Heart right ventricle (tissue), 16 donors: ENCODE results near the gene KCNJ10. TPM values are rescaled to one million over a fixed set of nuclear protein-coding genes. Genes with fewer than 3 reads are reported as not detected.

ENCODE experiments used
- ATAC-seq, 8 donors: fragments of 200-7000 bp; cut with Tn5 transposase; one replicate each; pipeline ENCODE4 v1.9.1; 2020; ENCODE audit warnings: mild to moderate bottlenecking in 8 of 8, moderate library complexity in 8 of 8, moderate number of reproducible peaks in 1 of 8
- DNase-seq, 2 donors: peaks; one replicate each; pipeline ENCODE4 v3.0.0-alpha.2; 2020
- H3K27ac ChIP-seq, 10 donors: fragments of 200-600 bp; sonication (generic) in 2 of 10; one replicate each; pipeline versions ENCODE4 v1.5.0 to v1.8.0; 2020 to 2022; ENCODE audit warnings: mild to moderate bottlenecking in 3 of 10
- H3K27me3 ChIP-seq, 7 donors: fragments of 200-600 bp; one replicate each; pipeline ENCODE4 v1.8.0; 2021 to 2022; ENCODE audit warnings: mild to moderate bottlenecking in 2 of 7
- H3K36me3 ChIP-seq, 9 donors: fragments of 200-600 bp; sonication (generic) in 1 of 9; one replicate each; pipeline versions ENCODE4 v1.5.0 to v1.8.0; 2020 to 2022; ENCODE audit warnings: mild to moderate bottlenecking in 2 of 9
- H3K4me1 ChIP-seq, 9 donors: fragments of 200-600 bp; sonication (generic) in 1 of 9; one replicate each; pipeline versions ENCODE4 v1.5.0 to v1.8.0; 2020 to 2022; ENCODE audit warnings: mild to moderate bottlenecking in 4 of 9
- H3K4me3 ChIP-seq, 10 donors: fragments of 200-600 bp; sonication (generic) in 2 of 10; one replicate each; pipeline versions ENCODE4 v1.5.0 to v1.8.0; 2020 to 2022; ENCODE audit warnings: mild to moderate bottlenecking in 7 of 10, moderate library complexity in 2 of 10
- H3K9me3 ChIP-seq, 11 donors: fragments of 200-600 bp in 10 of 11; sonication (generic) in 2 of 11; one replicate each; pipeline versions ENCODE4 v1.5.0 to v1.8.0; 2013 to 2022; ENCODE audit warnings: mild to moderate bottlenecking in 2 of 11, control low read depth in 1 of 11, moderate library complexity in 1 of 11
- WGBS, 2 donors: extraction: QIAGEN DNeasy Blood & Tissue Kit; methylation state at CpG; one replicate each; pipeline ENCODE4 v1.1.7; 2013; ENCODE audit warnings: inconsistent platforms in 1 of 2; 5-methylcytosine and 5-hydroxymethylcytosine counted together
- intact Hi-C, 10 donors: fragments of 100-400 bp; cut with DNase I; formaldehyde crosslinking; loops; one replicate each; pipeline versions ENCODE4 v1.11.1 to v1.14.2; 2022
- polyA plus RNA-seq, 2 donors: library from polyadenylated mRNA; stranded (reverse); fragments of 200-250 nt; gene quantifications; one replicate each; pipeline ENCODE4 v1.2.3, GENCODE V29; 2013
- total RNA-seq, 10 donors: library from RNA; stranded (reverse); fragmentation: NEBNext Ultra II Directional in 3 of 10; extraction: Animal tissue kit (Norgen Biotek cat#: 25700) in 3 of 10; gene quantifications; one replicate each; pipeline versions ENCODE4 v1.2.1 to v1.2.4, GENCODE V29; 2021 to 2023
- TF ChIP-seq, protein P1 (sequence below), 9 donors: fragments of 200-600 bp; sonication (generic) in 2 of 9; IDR thresholded peaks; one replicate each; pipeline versions ENCODE4 v1.5.0 to v1.8.0; 2021 to 2022; ENCODE audit warnings: antibody characterized with exemption in 9 of 9, mild to moderate bottlenecking in 5 of 9, moderate library complexity in 1 of 9
- donor health status: Arrhythmogenic right ventricular cardiomyopathy.
- donor health status: ischemic (EF 13 %, LVEDD 7.1; RV severe dilation, severe dysfunction).
- donor health status: healthy with polysubstance abuse.
- donor health status: DM: no; HTN: yes; CAD: no.
- donor health status: DM: no; HTN: no; CAD: no.
- donor health status: ischemic (EF 25% LVEDD 6.9; RV normal size, moderate dysfunction).
- donor health status: ischemic (EF 25% LVEDD 5.7; RV mildly dilated, moderate dysfunction).
- donor health status: healthy.
- donor health status: DM: yes; HTN: yes; CAD: no.
- donor health status: Ischemic cardiomyopathy.
- donor health status: ischemic (EF 35%, LVEDD 5.7; RV mildly dilated, moderate dysfunction).
- donor health status: nonischemic (EF 11% LVEDD 7.7; RV severe dilation, severe dysfunction).
- donor health status: DM: yes; HTN: yes; CAD: no.
- donor health status: PGD.
- donor health status: ischemic (EF 29% LVEDD 5.4; RV normal size, mild dysfunction).
- donor health status: nonischemic (EF 23%, LVEDD 6.1; RV moderate dilation, normal function).

Gene KCNJ10
- total and polyA plus RNA-seq, 12 donors = 0.09 to 1.9 TPM; not detected in 10

DNA sequence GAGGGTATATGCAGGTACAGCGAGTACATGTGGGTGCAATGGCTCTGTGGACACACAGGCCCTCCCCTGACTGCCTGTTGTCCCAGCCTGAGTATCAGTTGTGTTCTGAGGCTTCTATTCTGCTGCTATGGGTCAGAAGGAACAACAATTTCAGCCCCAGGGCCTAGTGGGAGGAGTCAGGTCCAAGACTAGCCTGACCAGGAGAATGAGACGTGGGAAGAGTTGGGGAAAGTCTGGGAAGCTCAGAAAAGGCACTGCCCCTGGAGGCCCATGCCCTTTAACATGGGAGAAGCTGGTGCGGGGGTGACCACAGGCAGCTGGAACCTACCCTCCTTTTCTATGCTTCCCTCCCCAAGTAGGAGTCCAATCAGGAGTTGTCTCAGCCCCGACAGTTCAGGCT, 20.8 kb upstream of the KCNJ10 start:
- intact Hi-C loops = loop anchor here in 2 of 10 donors (10.0 kb wide), 2 partner anchors 164 to 284 kb away; no protein-coding TSS in a partner anchor
- ATAC-seq (no peak), DNase-seq (no peak)
- Histone ChIP-seq H3K4me1 (peaks cover 0 to 8% (median 0%) of the 10 kb centered on the region in 9 donors), H3K9me3 (no peaks in the 10 kb centered on the region), H3K27me3 (no peaks in the 10 kb centered on the region), H3K4me3 (no peak overlapping the region), H3K36me3 (peaks cover 0 to 62% (median 11%) of the 10 kb centered on the region in 9 donors), H3K27ac (no peak overlapping the region)
- WGBS, 2 donors = 84 to 89% methylated on average over 4 of the region's 4 CpGs
- TF ChIP-seq, protein P1, sequence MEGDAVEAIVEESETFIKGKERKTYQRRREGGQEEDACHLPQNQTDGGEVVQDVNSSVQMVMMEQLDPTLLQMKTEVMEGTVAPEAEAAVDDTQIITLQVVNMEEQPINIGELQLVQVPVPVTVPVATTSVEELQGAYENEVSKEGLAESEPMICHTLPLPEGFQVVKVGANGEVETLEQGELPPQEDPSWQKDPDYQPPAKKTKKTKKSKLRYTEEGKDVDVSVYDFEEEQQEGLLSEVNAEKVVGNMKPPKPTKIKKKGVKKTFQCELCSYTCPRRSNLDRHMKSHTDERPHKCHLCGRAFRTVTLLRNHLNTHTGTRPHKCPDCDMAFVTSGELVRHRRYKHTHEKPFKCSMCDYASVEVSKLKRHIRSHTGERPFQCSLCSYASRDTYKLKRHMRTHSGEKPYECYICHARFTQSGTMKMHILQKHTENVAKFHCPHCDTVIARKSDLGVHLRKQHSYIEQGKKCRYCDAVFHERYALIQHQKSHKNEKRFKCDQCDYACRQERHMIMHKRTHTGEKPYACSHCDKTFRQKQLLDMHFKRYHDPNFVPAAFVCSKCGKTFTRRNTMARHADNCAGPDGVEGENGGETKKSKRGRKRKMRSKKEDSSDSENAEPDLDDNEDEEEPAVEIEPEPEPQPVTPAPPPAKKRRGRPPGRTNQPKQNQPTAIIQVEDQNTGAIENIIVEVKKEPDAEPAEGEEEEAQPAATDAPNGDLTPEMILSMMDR (IDR thresholded peaks at IDR 0.05) = no peak

- no peak overlapping the region for H3K4me3 ChIP-seq
- intact Hi-C loops = loop anchor here in 3 of 10 donors (10.0 kb wide), 2 partner anchors 165 to 285 kb away; no protein-coding TSS in a partner anchor
- DNase-seq (no peak), ATAC-seq (no peak)
- no peaks in the 10 kb centered on the region for H3K9me3 ChIP-seq
- TF ChIP-seq, protein P1 (IDR thresholded peaks at IDR 0.05) = no peak
- 87% methylated on average over 3 of the region's 3 CpGs for WGBS, 2 donors
- H3K27ac ChIP-seq = no peak overlapping the region
- H3K27me3 ChIP-seq = peaks cover 0 to 1% (median 0%) of the 10 kb centered on the region in 7 donors
- peaks cover 0 to 10% (median 0%) of the 10 kb centered on the region in 9 donors for H3K4me1 ChIP-seq
- peaks cover 0 to 57% (median 11%) of the 10 kb centered on the region in 9 donors for H3K36me3 ChIP-seq
Observed at GRCh38 chr1:160089883-160090282, 19.9 kb upstream of the KCNJ10 start.

- ATAC-seq (no peak), DNase-seq (no peak)
- intact Hi-C loops = loop anchor here in 1 of 10 donors (10.0 kb wide), 1 partner anchor 288 kb away; no protein-coding TSS in a partner anchor
- 94% methylated on average over 11 to 12 of the region's 12 CpGs for WGBS, 2 donors
- Histone ChIP-seq H3K27ac (peak overlapping the region in 3 of 10 donors; percentile 69 to 71 (median 70)), H3K36me3 (peaks cover 0 to 30% (median 11%) of the 10 kb centered on the region in 9 donors), H3K9me3 (no peaks in the 10 kb centered on the region), H3K4me1 (peaks cover 0 to 11% (median 5%) of the 10 kb centered on the region in 9 donors), H3K27me3 (peaks cover 0 to 28% (median 23%) of the 10 kb centered on the region in 7 donors), H3K4me3 (no peak overlapping the region)
- TF ChIP-seq, protein P1 (IDR thresholded peaks at IDR 0.05) = no peak
Observed at GRCh38 chr1:160087118-160087662, 17.2 kb upstream of the KCNJ10 start.

- H3K27me3 ChIP-seq = peaks cover 0 to 35% (median 30%) of the 10 kb centered on the region in 7 donors
- ATAC-seq (peak in 6 of 8 donors; percentile 23 to 71 (median 44)), DNase-seq (no peak)
- intact Hi-C loops = loop anchor here in 1 of 10 donors (10.0 kb wide), 1 partner anchor 288 kb away; no protein-coding TSS in a partner anchor
- H3K9me3 ChIP-seq = no peaks in the 10 kb centered on the region
- WGBS, 2 donors = 75 to 78% methylated on average over 5 of the region's 5 CpGs
- H3K27ac ChIP-seq = peak overlapping the region in 5 of 10 donors; percentile 42 to 71 (median 69)
- H3K4me3 ChIP-seq = no peak overlapping the region
- TF ChIP-seq, protein P1 (IDR thresholded peaks at IDR 0.05) = no peak
- H3K36me3 ChIP-seq = peaks cover 0 to 23% (median 5%) of the 10 kb centered on the region in 9 donors
- peaks cover 0 to 11% (median 6%) of the 10 kb centered on the region in 9 donors for H3K4me1 ChIP-seq
Observed at GRCh38 chr1:160086456-160086892, 16.5 kb upstream of the KCNJ10 start.
